ENCODE data around the gene GPANK1. TPM values are rescaled to one million over a fixed set of nuclear protein-coding genes. Genes with fewer than 3 reads are reported as not detected.

Gene GPANK1
- total and polyA plus RNA-seq, 10 of the 15 experiments (the other 5 are each of a cell fraction or from before 2014, with no cell fraction given): 11.7 to 36.3 (median 17.5) TPM

- TF ChIP-seq E2F8 (IDR thresholded peaks at IDR 0.05; ENCODE audit: low read depth, partially characterized antibody) (peak; percentile 68), CBFB (IDR thresholded peaks at IDR 0.05; ENCODE audit: low read depth) (0 out of 2 replicates have a peak, but pooled peaks have one; percentile 12), E4F1 (IDR thresholded peaks at IDR 0.05; ENCODE audit: borderline replicate concordance, partially characterized antibody) (no peak), EGR1 (IDR thresholded peaks at IDR 0.05; ENCODE audit: borderline replicate concordance in 1 of 2, low read depth in 2 of 2, low read length in 2 of 2) (peak in 1 of 2 experiments; percentile 97; a peak in 2 of 3 replicates), NR2C1 (IDR thresholded peaks at IDR 0.05) (peak; percentile 79; the same call in 1 of the 2 replicates), SMC3 (IDR thresholded peaks at IDR 0.05; ENCODE audit: borderline replicate concordance, low read length) (peak; percentile 8; the same call in 1 of the 2 replicates), ELK1 (IDR thresholded peaks at IDR 0.05; ENCODE audit: low read depth, low read length) (peak; percentile 89), DPF2 (IDR thresholded peaks at IDR 0.05) (peak; percentile 26), TBL1XR1 (IDR thresholded peaks at IDR 0.05; ENCODE audit: low read depth, low read length) (no peak), POLR2AphosphoS2 (IDR thresholded peaks at IDR 0.05; ENCODE audit: low read depth, low read length) (peak; percentile 61; the same call in 1 of the 2 replicates), POLR2AphosphoS5 (IDR thresholded peaks at IDR 0.05; ENCODE audit: low read length) (0 out of 2 replicates have a peak, but pooled peaks have one; percentile 52), ETV6 (conservative IDR thresholded peaks at IDR 0.05 in 1 of 2, IDR thresholded peaks at IDR 0.05 in 1 of 2; ENCODE audit: borderline replicate concordance in 1 of 2, low read depth in 1 of 2) (0 out of 4 replicates have a peak, but pooled peaks of 1 of the 2 experiments have one; percentile 20), BCL11A (IDR thresholded peaks at IDR 0.05; ENCODE audit: low read depth, low read length) (peak; percentile 68; the same call in 1 of the 2 replicates), CREB1 (IDR thresholded peaks at IDR 0.05; ENCODE audit: low read depth) (peak; percentile 8; the same call in 1 of the 2 replicates), RUNX3 (IDR thresholded peaks at IDR 0.05; ENCODE audit: low read length) (peak; percentile 83)
- TF ChIP-seq, protein P1, sequence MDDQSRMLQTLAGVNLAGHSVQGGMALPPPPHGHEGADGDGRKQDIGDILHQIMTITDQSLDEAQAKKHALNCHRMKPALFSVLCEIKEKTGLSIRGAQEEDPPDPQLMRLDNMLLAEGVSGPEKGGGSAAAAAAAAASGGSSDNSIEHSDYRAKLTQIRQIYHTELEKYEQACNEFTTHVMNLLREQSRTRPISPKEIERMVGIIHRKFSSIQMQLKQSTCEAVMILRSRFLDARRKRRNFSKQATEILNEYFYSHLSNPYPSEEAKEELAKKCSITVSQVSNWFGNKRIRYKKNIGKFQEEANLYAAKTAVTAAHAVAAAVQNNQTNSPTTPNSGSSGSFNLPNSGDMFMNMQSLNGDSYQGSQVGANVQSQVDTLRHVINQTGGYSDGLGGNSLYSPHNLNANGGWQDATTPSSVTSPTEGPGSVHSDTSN (IDR thresholded peaks at IDR 0.05; ENCODE audit: insufficient replicate concordance, low read depth, low read length): no peak
Measured at GRCh38 chr6:31652925-31653724, 11.7 kb downstream of the GPANK1 start (continued).

All from GM12878 (cell line).